Body of pancreas (tissue), 4 donors: ENCODE measurements around the gene ARHGEF28.

Experiments
- POLR2A ChIP-seq, 3 donors: fragments of 450-650 bp; IDR thresholded peaks; one replicate each; pipeline ENCODE4 v1.6.1; 2016; ENCODE audit warnings: antibody characterized with exemption in 3 of 3, mild to moderate bottlenecking in 2 of 3
- TF ChIP-seq, protein P1 (sequence below), 7 experiments: fragments of 450-650 bp in 4 of 7; fragments of 200-600 bp in 3 of 7; sonication (generic) in 3 of 7; IDR thresholded peaks; one replicate each; pipeline ENCODE4 v1.5.1; 2016 to 2019; ENCODE audit warnings: antibody characterized with exemption in 7 of 7

DNA sequence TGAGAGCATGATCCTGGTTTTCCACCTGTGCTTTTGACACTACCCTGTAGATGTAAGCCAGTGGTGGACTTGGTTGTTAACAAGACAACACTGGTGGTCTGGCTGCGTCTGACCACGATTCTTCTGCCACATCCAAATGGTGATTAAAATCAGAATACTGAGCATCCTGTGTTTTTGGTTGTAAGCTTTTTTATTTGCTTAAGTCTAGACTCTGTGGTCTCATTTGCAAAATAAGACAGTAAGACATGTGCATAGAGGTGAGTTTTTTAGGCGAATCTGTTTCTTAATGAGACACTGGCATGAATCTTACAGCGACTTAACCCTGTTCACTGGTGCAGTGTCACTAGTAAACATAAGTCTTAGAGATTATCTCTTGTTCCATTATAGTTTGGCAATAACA, 165.4 kb downstream of the ARHGEF28 start:
- TF ChIP-seq POLR2A (IDR thresholded peaks at IDR 0.05), result no peak
- TF ChIP-seq, protein P1, sequence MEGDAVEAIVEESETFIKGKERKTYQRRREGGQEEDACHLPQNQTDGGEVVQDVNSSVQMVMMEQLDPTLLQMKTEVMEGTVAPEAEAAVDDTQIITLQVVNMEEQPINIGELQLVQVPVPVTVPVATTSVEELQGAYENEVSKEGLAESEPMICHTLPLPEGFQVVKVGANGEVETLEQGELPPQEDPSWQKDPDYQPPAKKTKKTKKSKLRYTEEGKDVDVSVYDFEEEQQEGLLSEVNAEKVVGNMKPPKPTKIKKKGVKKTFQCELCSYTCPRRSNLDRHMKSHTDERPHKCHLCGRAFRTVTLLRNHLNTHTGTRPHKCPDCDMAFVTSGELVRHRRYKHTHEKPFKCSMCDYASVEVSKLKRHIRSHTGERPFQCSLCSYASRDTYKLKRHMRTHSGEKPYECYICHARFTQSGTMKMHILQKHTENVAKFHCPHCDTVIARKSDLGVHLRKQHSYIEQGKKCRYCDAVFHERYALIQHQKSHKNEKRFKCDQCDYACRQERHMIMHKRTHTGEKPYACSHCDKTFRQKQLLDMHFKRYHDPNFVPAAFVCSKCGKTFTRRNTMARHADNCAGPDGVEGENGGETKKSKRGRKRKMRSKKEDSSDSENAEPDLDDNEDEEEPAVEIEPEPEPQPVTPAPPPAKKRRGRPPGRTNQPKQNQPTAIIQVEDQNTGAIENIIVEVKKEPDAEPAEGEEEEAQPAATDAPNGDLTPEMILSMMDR (IDR thresholded peaks at IDR 0.05), result no peak
